ENCODE measurements around the gene API5.
A peak's percentile ranks its signal among the peaks of the same experiment; 100 is the strongest.

Gene API5

DNA sequence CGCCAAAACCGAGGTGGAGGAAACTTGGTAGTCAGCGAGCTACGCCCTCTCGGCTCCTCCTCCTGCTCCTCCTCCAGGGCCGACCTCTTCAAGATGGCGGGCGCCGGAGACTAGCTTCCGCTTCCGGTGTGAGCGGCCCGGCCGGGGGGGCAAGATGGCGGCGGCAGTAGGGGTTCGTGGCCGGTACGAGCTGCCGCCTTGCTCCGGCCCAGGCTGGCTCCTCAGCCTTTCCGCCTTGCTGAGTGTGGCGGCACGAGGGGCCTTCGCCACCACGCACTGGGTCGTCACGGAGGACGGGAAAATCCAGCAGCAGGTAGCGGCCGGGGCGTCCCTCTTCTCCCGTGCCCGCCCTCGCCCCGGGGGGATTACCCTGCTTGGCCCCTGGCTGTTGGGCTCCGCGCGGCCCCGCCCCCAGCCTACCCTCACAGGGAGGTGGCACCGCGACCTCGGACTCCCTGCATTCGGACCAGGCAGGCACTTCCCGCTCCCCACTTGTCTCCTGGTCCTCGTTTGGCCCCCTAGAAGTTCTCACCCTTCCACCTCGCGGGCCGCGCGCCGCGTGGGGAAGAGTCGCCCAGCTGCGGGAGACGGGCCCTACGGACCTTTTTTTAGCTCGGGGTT is 47.1 kb downstream of the API5 start, which contains the start of gene TTC17:
TTC17 (plus strand) TSS at position 120 of the 621 bp plus-strand sequence; CDS start at position 155, 35 bp downstream.
- peak within 1 kb of the TSS; percentile 86 for H3K27ac ChIP-seq (ENCODE audit: low read depth, low read length)
- H3K27me3 ChIP-seq (ENCODE audit: control insufficient read depth in 1 of 2, insufficient read depth in 2 of 2, low read length in 2 of 2), result no peaks in the 10 kb centered on the region
- H3K36me3 ChIP-seq (ENCODE audit: control insufficient read depth in 1 of 2, insufficient read depth in 2 of 2, low read length in 2 of 2), result no peaks in the 10 kb centered on the region
- peaks cover 20 to 21% of the 10 kb centered on the region in 2 donors for H3K4me1 ChIP-seq (ENCODE audit: control insufficient read depth in 1 of 2, insufficient read depth in 2 of 2, low read length in 2 of 2)
- peak within 1 kb of the TSS; percentile 84 to 89 for H3K9ac ChIP-seq (ENCODE audit: low read depth in 1 of 2, low read length in 2 of 2)
- peak within 1 kb of the TSS; percentile 87 to 99 for H3K4me3 ChIP-seq (ENCODE audit: low read depth in 1 of 2, low read length in 2 of 2)
- no peaks in the 10 kb centered on the region for H3K9me3 ChIP-seq (ENCODE audit: control insufficient read depth in 1 of 2, low read length in 2 of 2)

DNA sequence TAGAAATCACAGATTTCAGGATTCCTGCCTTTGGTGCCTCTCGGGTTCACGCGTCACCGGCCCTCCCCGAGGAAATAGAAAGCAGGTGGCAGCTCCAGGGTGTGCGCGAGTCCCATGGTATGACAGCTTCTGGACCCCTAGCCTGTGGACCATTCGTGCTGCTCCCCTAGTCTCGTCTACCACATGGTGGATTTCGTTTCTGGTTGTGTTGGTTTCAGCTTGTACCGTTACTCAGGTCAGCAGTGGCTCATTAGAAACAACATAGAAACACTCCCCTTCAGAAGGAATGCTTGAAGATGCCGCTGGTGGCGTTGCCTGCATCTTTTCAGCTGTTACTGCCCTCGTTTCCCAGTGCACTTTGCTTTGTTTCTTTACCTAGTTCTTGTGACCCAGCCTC is 47.6 kb downstream of the API5 start:
- Histone ChIP-seq H3K36me3 (ENCODE audit: control insufficient read depth in 1 of 2, insufficient read depth in 2 of 2, low read length in 2 of 2) (no peaks in the 10 kb centered on the region), H3K4me3 (ENCODE audit: low read depth in 1 of 2, low read length in 2 of 2) (peak overlapping the region; percentile 87 to 99), H3K27me3 (ENCODE audit: control insufficient read depth in 1 of 2, insufficient read depth in 2 of 2, low read length in 2 of 2) (no peaks in the 10 kb centered on the region), H3K9me3 (ENCODE audit: control insufficient read depth in 1 of 2, low read length in 2 of 2) (no peaks in the 10 kb centered on the region), H3K27ac (ENCODE audit: low read depth, low read length) (peak overlapping the region; percentile 86), H3K9ac (ENCODE audit: low read depth in 1 of 2, low read length in 2 of 2) (peak overlapping the region; percentile 84 to 89), H3K4me1 (ENCODE audit: control insufficient read depth in 1 of 2, insufficient read depth in 2 of 2, low read length in 2 of 2) (peaks cover 20 to 21% of the 10 kb centered on the region in 2 donors)

- Histone ChIP-seq H3K4me1 (ENCODE audit: control insufficient read depth in 1 of 2, insufficient read depth in 2 of 2, low read length in 2 of 2) (peaks cover 20 to 21% of the 10 kb centered on the region in 2 donors), H3K4me3 (ENCODE audit: low read depth in 1 of 2, low read length in 2 of 2) (peak overlapping the region; percentile 87 to 99), H3K9ac (ENCODE audit: low read depth in 1 of 2, low read length in 2 of 2) (no peak overlapping the region), H3K36me3 (ENCODE audit: control insufficient read depth in 1 of 2, insufficient read depth in 2 of 2, low read length in 2 of 2) (peaks cover 0 to 4% of the 10 kb centered on the region in 2 donors), H3K27ac (ENCODE audit: low read depth, low read length) (no peak overlapping the region), H3K27me3 (ENCODE audit: control insufficient read depth in 1 of 2, insufficient read depth in 2 of 2, low read length in 2 of 2) (no peaks in the 10 kb centered on the region), H3K9me3 (ENCODE audit: control insufficient read depth in 1 of 2, low read length in 2 of 2) (no peaks in the 10 kb centered on the region)
These were observed 48.7 kb downstream of the API5 start for GRCh38 chr11:43360361-43361032.

DNA sequence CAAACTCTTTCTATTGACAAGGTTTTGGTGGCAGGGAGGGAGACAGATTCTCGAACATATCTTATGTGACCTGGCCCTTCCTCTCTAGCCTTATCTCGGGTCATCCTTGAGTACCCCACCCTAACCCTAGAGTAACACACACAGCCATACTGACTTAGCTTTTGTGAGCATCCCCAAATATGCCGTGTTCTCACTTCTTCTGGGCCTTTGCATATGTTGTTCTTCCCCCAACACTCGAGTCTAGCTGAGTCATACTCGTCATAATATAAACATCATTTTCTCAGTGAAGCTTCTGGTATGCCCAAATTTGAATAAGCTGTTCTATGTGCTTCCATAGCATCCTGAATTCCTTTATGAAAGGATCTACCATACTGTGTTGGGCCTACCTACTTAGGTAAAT is 54.9 kb downstream of the API5 start:
- Histone ChIP-seq H3K9me3 (ENCODE audit: control insufficient read depth in 1 of 2, low read length in 2 of 2) (no peaks in the 10 kb centered on the region), H3K27me3 (ENCODE audit: control insufficient read depth in 1 of 2, insufficient read depth in 2 of 2, low read length in 2 of 2) (no peaks in the 10 kb centered on the region), H3K9ac (ENCODE audit: low read depth in 1 of 2, low read length in 2 of 2) (no peak overlapping the region), H3K36me3 (ENCODE audit: control insufficient read depth in 1 of 2, insufficient read depth in 2 of 2, low read length in 2 of 2) (peaks cover 0 to 14% of the 10 kb centered on the region in 2 donors), H3K4me3 (ENCODE audit: low read depth in 1 of 2, low read length in 2 of 2) (no peak overlapping the region), H3K4me1 (ENCODE audit: control insufficient read depth in 1 of 2, insufficient read depth in 2 of 2, low read length in 2 of 2) (peaks cover 11 to 15% of the 10 kb centered on the region in 2 donors), H3K27ac (ENCODE audit: low read depth, low read length) (no peak overlapping the region)

- H3K9me3 ChIP-seq (ENCODE audit: control insufficient read depth in 1 of 2, low read length in 2 of 2), result no peaks in the 10 kb centered on the region
- H3K4me3 ChIP-seq (ENCODE audit: low read depth in 1 of 2, low read length in 2 of 2), result no peak overlapping the region
- no peaks in the 10 kb centered on the region for H3K27me3 ChIP-seq (ENCODE audit: control insufficient read depth in 1 of 2, insufficient read depth in 2 of 2, low read length in 2 of 2)
- H3K9ac ChIP-seq (ENCODE audit: low read depth in 1 of 2, low read length in 2 of 2), result no peak overlapping the region
- H3K36me3 ChIP-seq (ENCODE audit: control insufficient read depth in 1 of 2, insufficient read depth in 2 of 2, low read length in 2 of 2), result peaks cover 0 to 17% of the 10 kb centered on the region in 2 donors
- H3K4me1 ChIP-seq (ENCODE audit: control insufficient read depth in 1 of 2, insufficient read depth in 2 of 2, low read length in 2 of 2), result peaks cover 11 to 15% of the 10 kb centered on the region in 2 donors
- no peak overlapping the region for H3K27ac ChIP-seq (ENCODE audit: low read depth, low read length)
These were observed 55.8 kb downstream of the API5 start for GRCh38 chr11:43367382-43368178.

GRCh38 chr11:43376065-43376464 is 64.3 kb downstream of the API5 start:
- Histone ChIP-seq H3K4me3 (ENCODE audit: low read depth in 1 of 2, low read length in 2 of 2) (no peak overlapping the region), H3K4me1 (ENCODE audit: control insufficient read depth in 1 of 2, insufficient read depth in 2 of 2, low read length in 2 of 2) (peaks cover 0 to 14% of the 10 kb centered on the region in 2 donors), H3K36me3 (ENCODE audit: control insufficient read depth in 1 of 2, insufficient read depth in 2 of 2, low read length in 2 of 2) (peaks cover 0 to 6% of the 10 kb centered on the region in 2 donors), H3K9me3 (ENCODE audit: control insufficient read depth in 1 of 2, low read length in 2 of 2) (no peaks in the 10 kb centered on the region), H3K9ac (ENCODE audit: low read depth in 1 of 2, low read length in 2 of 2) (no peak overlapping the region), H3K27ac (ENCODE audit: low read depth, low read length) (no peak overlapping the region), H3K27me3 (ENCODE audit: control insufficient read depth in 1 of 2, insufficient read depth in 2 of 2, low read length in 2 of 2) (no peaks in the 10 kb centered on the region)

GRCh38 chr11:43376594-43376993 is 64.8 kb downstream of the API5 start:
- Histone ChIP-seq H3K27ac (ENCODE audit: low read depth, low read length) (no peak overlapping the region), H3K36me3 (ENCODE audit: control insufficient read depth in 1 of 2, insufficient read depth in 2 of 2, low read length in 2 of 2) (peaks cover 0 to 4% of the 10 kb centered on the region in 2 donors), H3K27me3 (ENCODE audit: control insufficient read depth in 1 of 2, insufficient read depth in 2 of 2, low read length in 2 of 2) (no peaks in the 10 kb centered on the region), H3K4me1 (ENCODE audit: control insufficient read depth in 1 of 2, insufficient read depth in 2 of 2, low read length in 2 of 2) (peaks cover 0 to 14% of the 10 kb centered on the region in 2 donors), H3K9me3 (ENCODE audit: control insufficient read depth in 1 of 2, low read length in 2 of 2) (no peaks in the 10 kb centered on the region), H3K4me3 (ENCODE audit: low read depth in 1 of 2, low read length in 2 of 2) (no peak overlapping the region), H3K9ac (ENCODE audit: low read depth in 1 of 2, low read length in 2 of 2) (no peak overlapping the region)

- Histone ChIP-seq H3K27me3 (ENCODE audit: control insufficient read depth in 1 of 2, insufficient read depth in 2 of 2, low read length in 2 of 2) (no peaks in the 10 kb centered on the region), H3K9ac (ENCODE audit: low read depth in 1 of 2, low read length in 2 of 2) (no peak overlapping the region), H3K9me3 (ENCODE audit: control insufficient read depth in 1 of 2, low read length in 2 of 2) (no peaks in the 10 kb centered on the region), H3K36me3 (ENCODE audit: control insufficient read depth in 1 of 2, insufficient read depth in 2 of 2, low read length in 2 of 2) (peaks cover 0 to 4% of the 10 kb centered on the region in 2 donors), H3K4me1 (ENCODE audit: control insufficient read depth in 1 of 2, insufficient read depth in 2 of 2, low read length in 2 of 2) (peaks cover 0 to 14% of the 10 kb centered on the region in 2 donors), H3K4me3 (ENCODE audit: low read depth in 1 of 2, low read length in 2 of 2) (no peak overlapping the region), H3K27ac (ENCODE audit: low read depth, low read length) (no peak overlapping the region)
These were observed 65.6 kb downstream of the API5 start for GRCh38 chr11:43377389-43377788.

DNA sequence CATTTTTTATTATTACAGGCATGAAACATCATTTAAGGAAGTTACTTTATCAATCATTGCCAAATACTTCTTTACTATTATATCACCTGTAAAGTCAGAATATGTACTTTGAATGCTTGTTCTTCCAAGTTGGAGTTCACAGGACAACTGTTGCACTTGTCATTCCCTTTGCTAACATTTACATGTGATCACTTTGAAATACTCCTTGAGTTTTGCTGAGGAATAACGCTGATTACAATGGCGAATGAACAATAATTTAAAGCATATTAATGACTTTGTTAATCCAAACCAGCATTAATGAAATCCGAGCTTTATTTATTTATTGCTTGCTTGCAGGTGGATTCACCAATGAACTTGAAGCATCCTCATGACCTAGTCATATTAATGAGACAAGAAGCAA is 67.1 kb downstream of the API5 start:
- H3K36me3 ChIP-seq (ENCODE audit: control insufficient read depth in 1 of 2, insufficient read depth in 2 of 2, low read length in 2 of 2), result peaks cover 0 to 4% of the 10 kb centered on the region in 2 donors
- H3K27ac ChIP-seq (ENCODE audit: low read depth, low read length), result no peak overlapping the region
- H3K9me3 ChIP-seq (ENCODE audit: control insufficient read depth in 1 of 2, low read length in 2 of 2), result no peaks in the 10 kb centered on the region
- H3K27me3 ChIP-seq (ENCODE audit: control insufficient read depth in 1 of 2, insufficient read depth in 2 of 2, low read length in 2 of 2), result no peaks in the 10 kb centered on the region
- H3K9ac ChIP-seq (ENCODE audit: low read depth in 1 of 2, low read length in 2 of 2), result no peak overlapping the region
- H3K4me3 ChIP-seq (ENCODE audit: low read depth in 1 of 2, low read length in 2 of 2), result no peak overlapping the region
- H3K4me1 ChIP-seq (ENCODE audit: control insufficient read depth in 1 of 2, insufficient read depth in 2 of 2, low read length in 2 of 2), result peaks cover 0 to 14% of the 10 kb centered on the region in 2 donors

GRCh38 chr11:43381802-43382201 is 70.0 kb downstream of the API5 start:
- Histone ChIP-seq H3K9ac (ENCODE audit: low read depth in 1 of 2, low read length in 2 of 2) (no peak overlapping the region), H3K27ac (ENCODE audit: low read depth, low read length) (no peak overlapping the region), H3K36me3 (ENCODE audit: control insufficient read depth in 1 of 2, insufficient read depth in 2 of 2, low read length in 2 of 2) (peaks cover 0 to 4% of the 10 kb centered on the region in 2 donors), H3K27me3 (ENCODE audit: control insufficient read depth in 1 of 2, insufficient read depth in 2 of 2, low read length in 2 of 2) (no peaks in the 10 kb centered on the region), H3K4me1 (ENCODE audit: control insufficient read depth in 1 of 2, insufficient read depth in 2 of 2, low read length in 2 of 2) (peaks cover 0 to 14% of the 10 kb centered on the region in 2 donors), H3K4me3 (ENCODE audit: low read depth in 1 of 2, low read length in 2 of 2) (no peak overlapping the region), H3K9me3 (ENCODE audit: control insufficient read depth in 1 of 2, low read length in 2 of 2) (no peaks in the 10 kb centered on the region)
